HepG2 (cell line): ENCODE data around the gene VASN. TPM values are rescaled to one million over a fixed set of nuclear protein-coding genes. Genes with fewer than 3 reads are reported as not detected.

Experiments used
- ATAC-seq: fragments of 200-7000 bp; cut with Tn5 transposase; 3 replicates; pipeline ENCODE4 v1.9.1; 2020; ENCODE audit warnings: mild to moderate bottlenecking, moderate library complexity
- BruUV-seq: library from RNA; stranded (reverse); fragments of 400-500 nt; replicated peaks from 2 replicates; lab custom pipeline; 2021; lab: Mats Ljungman, UMichigan
- CTCF ChIA-PET: fragments of 300-600 bp; formaldehyde crosslinking; extraction: SDS; loops from one replicate; lab custom pipeline; 2021; ENCODE audit warnings: low total read pairs, inconsistent platforms, low intra/inter-chr PET ratio; lab: Yijun Ruan, JAX
- POLR2A ChIA-PET: fragments of 350-600 bp; sonication (Branson Sonifier 250); formaldehyde crosslinking; loops from one replicate; lab custom pipeline; 2020; ENCODE audit warnings: antibody characterized with exemption, inconsistent platforms; lab: Yijun Ruan, JAX
- DNase-seq: peaks from one replicate; pipeline ENCODE4 v3.0.0-alpha.2; 2015; ENCODE audit warnings: low spot score
- FAIRE-seq: peaks from 3 replicates; lab custom pipeline; 2011; peaks lifted over from hg19 to GRCh38; lab: Jason Lieb, UNC
- H2AFZ ChIP-seq: one replicate; pipeline ENCODE4 v1.6.1; 2011; ENCODE audit warnings: low read length, inconsistent platforms
- H3K27ac ChIP-seq: fragments of 300-600 bp; 3 replicates; pipeline ENCODE4 v1.8.0; 2011; ENCODE audit warnings: mixed run types, mild to moderate bottlenecking, mixed read lengths, low read length, inconsistent platforms; ENCODE audit not compliant: insufficient read depth; ENCODE audit errors: extremely low read length
- H3K27me3 ChIP-seq, 2 experiments: fragments of 200-600 bp in 1 of 2; 2 replicates in 1 of 2; 3 replicates in 1 of 2; pipeline versions ENCODE4 v1.6.0 to v1.8.0; 2011; ENCODE audit warnings: low read length in 2 of 2, mild to moderate bottlenecking in 2 of 2, moderate library complexity in 2 of 2, inconsistent platforms in 1 of 2; ENCODE audit not compliant: insufficient read depth in 2 of 2, control insufficient read depth in 1 of 2
- H3K36me3 ChIP-seq, 2 experiments: fragments of 200-600 bp in 1 of 2; replicated peaks in 1 of 2; 2 replicates in 1 of 2; 3 replicates in 1 of 2; pipeline versions ENCODE4 v1.5.1 to v1.8.0; 2011; ENCODE audit warnings: low read length in 2 of 2, inconsistent platforms in 1 of 2; ENCODE audit not compliant: insufficient read depth in 2 of 2, control insufficient read depth in 1 of 2
- H3K4me1 ChIP-seq: 2 replicates; pipeline ENCODE4 v1.5.1; 2012; ENCODE audit warnings: low read length, inconsistent platforms; ENCODE audit not compliant: insufficient read depth
- H3K4me2 ChIP-seq: 2 replicates; pipeline ENCODE4 v1.6.0; 2011; ENCODE audit warnings: low read depth, low read length, inconsistent platforms
- H3K4me3 ChIP-seq, 3 experiments: fragments of 200-600 bp in 1 of 3; sonication (generic), shearing (Covaris generic) in 1 of 3; replicated peaks in 1 of 3; 2 replicates each; pipeline ENCODE4 v1.5.1; 2011 to 2016; ENCODE audit warnings: low read length in 3 of 3, inconsistent platforms in 2 of 3, low read depth in 2 of 3, mild to moderate bottlenecking in 2 of 3, control low read depth in 1 of 3, mixed read lengths in 1 of 3; ENCODE audit not compliant: insufficient read depth in 1 of 3
- H3K79me2 ChIP-seq: one replicate; pipeline ENCODE4 v1.6.1; 2011; ENCODE audit warnings: low read length, inconsistent platforms; ENCODE audit not compliant: insufficient read depth
- H3K9ac ChIP-seq: 2 replicates; pipeline ENCODE4 v1.6.0; 2011; ENCODE audit warnings: mild to moderate bottlenecking, low read depth, low read length, inconsistent platforms; ENCODE audit not compliant: insufficient read depth
- H3K9me3 ChIP-seq: 2 replicates; pipeline ENCODE4 v1.5.1; 2012; ENCODE audit warnings: mild to moderate bottlenecking, low read length
- H4K20me1 ChIP-seq: 2 replicates; pipeline ENCODE4 v1.6.0; 2011; ENCODE audit warnings: inconsistent platforms, mild to moderate bottlenecking, low read length, moderate library complexity; ENCODE audit not compliant: insufficient read depth
- ARID4A ChIP-seq: sonication (generic); formaldehyde crosslinking; IDR thresholded peaks from 2 replicates; pipeline ENCODE4 v1.5.0; 2020; ENCODE audit warnings: mild to moderate bottlenecking, missing genetic modification reagents, borderline replicate concordance
- CHD4 ChIP-seq: fragments of 200-600 bp; sonication (generic); IDR thresholded peaks from 2 replicates; pipeline ENCODE4 v1.7.0; 2017; ENCODE audit warnings: mild to moderate bottlenecking, low read length, borderline replicate concordance
- ISL2 ChIP-seq: sonication (generic); formaldehyde crosslinking; IDR thresholded peaks from 2 replicates; pipeline ENCODE4 v1.5.0; 2020; ENCODE audit warnings: missing genetic modification reagents
- PAWR ChIP-seq: sonication (generic); formaldehyde crosslinking; IDR thresholded peaks from 2 replicates; pipeline ENCODE4 v1.4.0; 2020; ENCODE audit warnings: missing genetic modification reagents, mild to moderate bottlenecking, borderline replicate concordance
- RCOR2 ChIP-seq: IDR thresholded peaks from 2 replicates; pipeline ENCODE4 v1.6.1; 2016; ENCODE audit warnings: missing biosample characterization, missing genetic modification reagents
- SAFB2 ChIP-seq: sonication (generic); formaldehyde crosslinking; IDR thresholded peaks from 2 replicates; pipeline ENCODE4 v1.5.1; 2020; ENCODE audit warnings: missing genetic modification reagents, low read depth, mild to moderate bottlenecking, borderline replicate concordance
- TCF7 ChIP-seq: sonication (generic); IDR thresholded peaks from 2 replicates; pipeline ENCODE4 v1.6.1; 2016; ENCODE audit warnings: antibody characterized with exemption, low read depth
- ZNF296 ChIP-seq: sonication (generic); formaldehyde crosslinking; conservative IDR thresholded peaks from 2 replicates; pipeline ENCODE4 v1.5.0; 2020; ENCODE audit warnings: mild to moderate bottlenecking, missing genetic modification reagents
- ZNF441 ChIP-seq: sonication (generic); formaldehyde crosslinking; IDR thresholded peaks from 2 replicates; pipeline ENCODE4 v1.7.0; 2021; ENCODE audit warnings: missing genetic modification reagents, borderline replicate concordance
- ZNF556 ChIP-seq: sonication (generic); formaldehyde crosslinking; IDR thresholded peaks from 2 replicates; pipeline ENCODE4 v1.4.0; 2020; ENCODE audit warnings: mild to moderate bottlenecking, missing genetic modification reagents, borderline replicate concordance
- ZNF569 ChIP-seq: sonication (generic); formaldehyde crosslinking; IDR thresholded peaks from 2 replicates; pipeline ENCODE4 v1.5.0; 2020; ENCODE audit warnings: mild to moderate bottlenecking, missing genetic modification reagents, moderate library complexity, borderline replicate concordance
- ZNF570 ChIP-seq: sonication (generic); formaldehyde crosslinking; IDR thresholded peaks from 2 replicates; pipeline ENCODE4 v1.4.0; 2020; ENCODE audit warnings: mild to moderate bottlenecking, missing genetic modification reagents, borderline replicate concordance
- WGBS: methylation state at CpG from one replicate; pipeline ENCODE4 v1.1.6; 2017; ENCODE audit warnings: low lambda C conversion rate; 5-methylcytosine and 5-hydroxymethylcytosine counted together
- in situ Hi-C: cut with HindIII; loops from 2 replicates; pipeline ENCODE4 v1.10.0; 2017; ENCODE audit warnings: low pct_unique_long_range_greater_than_20kb; ENCODE audit not compliant: extremely low pct_ligation_motif_present
- intact Hi-C: fragments of 100-400 bp; cut with micrococcal nuclease; formaldehyde crosslinking; loops from one replicate; pipeline ENCODE4 v1.10.0; 2022; ENCODE audit not compliant: unreplicated experiment
- polyA plus RNA-seq, 8 experiments: library from polyadenylated mRNA; depleted of rRNA in 3 of 8; stranded (reverse) in 7 of 8; unstranded in 1 of 8; fragments of >200 nt; fragmentation: Illumina TruSeq in 4 of 8; extraction: Trizol in 4 of 8; gene quantifications; 2 replicates each; pipeline versions ENCODE4 v1.2.1 to v1.2.3, GENCODE V29; 2011 to 2016; ENCODE audit warnings: low read depth in 4 of 8, missing spikeins in 1 of 8, mixed read lengths in 1 of 8; ENCODE audit not compliant: insufficient read depth in 1 of 8
- total RNA-seq, 5 experiments: library from RNA; depleted of rRNA; stranded (reverse); fragments of >200 nt; fragmentation: Illumina TruSeq; extraction: Trizol; gene quantifications; 2 replicates each; pipeline ENCODE4 v1.2.3, GENCODE V29; 2016; ENCODE audit warnings: low read depth in 1 of 5
- TF ChIP-seq, protein P1 (sequence below): IDR thresholded peaks from 2 replicates; pipeline ENCODE4 v1.6.1; 2016; ENCODE audit warnings: mild to moderate bottlenecking
- TF ChIP-seq, protein P2 (sequence below): sonication (generic); formaldehyde crosslinking; IDR thresholded peaks from 2 replicates; pipeline ENCODE4 v1.5.0; 2020; ENCODE audit warnings: missing genetic modification reagents
- TF ChIP-seq, protein P3 (sequence below): sonication (generic); formaldehyde crosslinking; IDR thresholded peaks from 2 replicates; pipeline ENCODE4 v1.4.0; 2020; ENCODE audit warnings: mild to moderate bottlenecking, low read depth, missing genetic modification reagents

The VASN gene
- total and polyA plus RNA-seq, 2 of the 13 experiments (the other 11 are each of a cell fraction or from before 2014, with no cell fraction given), result 8.4 to 18.2 TPM

- POLR2A ChIA-PET, result interaction anchor here (0.8 to 1.7 kb wide), 5 partner anchors 24 to 56 kb away, joined by 3 to 17 read pairs (median 5); partner anchors contain the start of gene PAM16
- CTCF ChIA-PET, result interaction anchor here (0.8 to 4.8 kb wide), 7 partner anchors 27 to 149 kb away, joined by 3 to 92 read pairs (median 3); no protein-coding TSS in a partner anchor
- no peak overlapping the region for H2AFZ ChIP-seq
- H3K4me1 ChIP-seq, result peaks cover 23% of the 10 kb centered on the region
- no peaks in the 10 kb centered on the region for H3K79me2 ChIP-seq
- H3K4me3 ChIP-seq, result peak overlapping the region in 2 of 3 experiments; percentile 30 to 62; a peak in 2 of 6 replicates
- H3K36me3 ChIP-seq, result peaks cover 1 to 15% of the 10 kb centered on the region in 2 experiments; a peak in 4 of 5 replicates
- H3K9me3 ChIP-seq, result no peaks in the 10 kb centered on the region
- peak overlapping the region; percentile 77 for H3K4me2 ChIP-seq
- H3K27me3 ChIP-seq, result no peaks in the 10 kb centered on the region
- intact Hi-C loops (loop anchor here (1.0 kb wide), 1 partner anchor 43 kb away; no protein-coding TSS in a partner anchor), in situ Hi-C loops (no loop called here)
- no peak overlapping the region for H3K27ac ChIP-seq
- no peak overlapping the region for H3K9ac ChIP-seq
- no peaks in the 10 kb centered on the region for H4K20me1 ChIP-seq
- peak; percentile 45 for DNase-seq
- ATAC-seq, result peak; percentile 90
- WGBS, result 47% methylated on average over 16 of the region's 29 CpGs
- no peak for FAIRE-seq
- no TSS peak for BruUV-seq
- TF ChIP-seq, protein P1, sequence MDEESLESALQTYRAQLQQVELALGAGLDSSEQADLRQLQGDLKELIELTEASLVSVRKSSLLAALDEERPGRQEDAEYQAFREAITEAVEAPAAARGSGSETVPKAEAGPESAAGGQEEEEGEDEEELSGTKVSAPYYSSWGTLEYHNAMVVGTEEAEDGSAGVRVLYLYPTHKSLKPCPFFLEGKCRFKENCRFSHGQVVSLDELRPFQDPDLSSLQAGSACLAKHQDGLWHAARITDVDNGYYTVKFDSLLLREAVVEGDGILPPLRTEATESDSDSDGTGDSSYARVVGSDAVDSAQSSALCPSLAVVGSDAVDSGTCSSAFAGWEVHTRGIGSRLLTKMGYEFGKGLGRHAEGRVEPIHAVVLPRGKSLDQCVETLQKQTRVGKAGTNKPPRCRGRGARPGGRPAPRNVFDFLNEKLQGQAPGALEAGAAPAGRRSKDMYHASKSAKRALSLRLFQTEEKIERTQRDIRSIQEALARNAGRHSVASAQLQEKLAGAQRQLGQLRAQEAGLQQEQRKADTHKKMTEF (CRISPR knock-in tag), result peak; percentile 70; the same call in 1 of the 2 replicates
- TF ChIP-seq ARID4A (CRISPR knock-in tag) (no peak; the same call in 1 of the 2 replicates), ZNF570 (CRISPR knock-in tag) (no peak), ZNF441 (CRISPR knock-in tag) (no peak), CHD4 (no peak), ZNF296 (CRISPR knock-in tag) (no peak), PAWR (no peak), ZNF569 (CRISPR knock-in tag) (no peak), SAFB2 (CRISPR knock-in tag) (0 out of 2 replicates have a peak, but pooled peaks have one; percentile 36), ISL2 (CRISPR knock-in tag) (no peak), RCOR2 (CRISPR knock-in tag) (no peak), ZNF556 (no peak), TCF7 (no peak)
- TF ChIP-seq, protein P2, sequence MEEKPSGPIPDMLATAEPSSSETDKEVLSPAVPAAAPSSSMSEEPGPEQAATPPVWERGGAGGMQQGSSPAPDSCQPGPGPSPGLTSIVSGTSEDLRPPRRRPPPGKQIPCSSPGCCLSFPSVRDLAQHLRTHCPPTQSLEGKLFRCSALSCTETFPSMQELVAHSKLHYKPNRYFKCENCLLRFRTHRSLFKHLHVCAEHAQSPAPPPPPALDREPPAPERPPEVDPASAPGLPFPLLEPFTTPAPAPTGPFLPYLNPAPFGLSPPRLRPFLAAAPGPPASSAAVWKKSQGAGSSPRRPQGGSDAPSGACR, result no peak
- TF ChIP-seq, protein P3, sequence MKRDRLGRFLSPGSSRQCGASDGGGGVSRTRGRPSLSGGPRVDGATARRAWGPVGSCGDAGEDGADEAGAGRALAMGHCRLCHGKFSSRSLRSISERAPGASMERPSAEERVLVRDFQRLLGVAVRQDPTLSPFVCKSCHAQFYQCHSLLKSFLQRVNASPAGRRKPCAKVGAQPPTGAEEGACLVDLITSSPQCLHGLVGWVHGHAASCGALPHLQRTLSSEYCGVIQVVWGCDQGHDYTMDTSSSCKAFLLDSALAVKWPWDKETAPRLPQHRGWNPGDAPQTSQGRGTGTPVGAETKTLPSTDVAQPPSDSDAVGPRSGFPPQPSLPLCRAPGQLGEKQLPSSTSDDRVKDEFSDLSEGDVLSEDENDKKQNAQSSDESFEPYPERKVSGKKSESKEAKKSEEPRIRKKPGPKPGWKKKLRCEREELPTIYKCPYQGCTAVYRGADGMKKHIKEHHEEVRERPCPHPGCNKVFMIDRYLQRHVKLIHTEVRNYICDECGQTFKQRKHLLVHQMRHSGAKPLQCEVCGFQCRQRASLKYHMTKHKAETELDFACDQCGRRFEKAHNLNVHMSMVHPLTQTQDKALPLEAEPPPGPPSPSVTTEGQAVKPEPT (CRISPR knock-in tag), result no peak
Observed at GRCh38 chr16:4402439-4403132, 30.9 kb downstream of the VASN start.
